Middle frontal gyrus (tissue), 1 donor: ENCODE measurements around the gene SNTN.
"Not testable (repeated sequence)": the region's sequence is repeated elsewhere in the genome, so short reads cannot be mapped to it uniquely, and the experiment has no call there.

Source experiments
- DNase-seq: peaks from one replicate; pipeline ENCODE4 v3.0.0-alpha.2; 2015; ENCODE audit warnings: low spot score; ENCODE audit errors: extremely low spot score

The SNTN gene

GRCh38 chr3:63652066-63652725, at the start of gene SNTN:
Gene SNTN, plus strand, starts transcription at chr3:63652675. Its CDS starts 13 bp downstream, at chr3:63652688.
- no peak for DNase-seq

GRCh38 chr3:63607716-63608115, 44.8 kb upstream of the SNTN start:
- DNase-seq = no peak

- no peak for DNase-seq
Measured at GRCh38 chr3:63609408-63609807, 43.1 kb upstream of the SNTN start.

- no peak for DNase-seq
Measured at GRCh38 chr3:63609834-63610233, 42.6 kb upstream of the SNTN start.

GRCh38 chr3:63611382-63611781, 41.1 kb upstream of the SNTN start:
- no peak for DNase-seq

DNA sequence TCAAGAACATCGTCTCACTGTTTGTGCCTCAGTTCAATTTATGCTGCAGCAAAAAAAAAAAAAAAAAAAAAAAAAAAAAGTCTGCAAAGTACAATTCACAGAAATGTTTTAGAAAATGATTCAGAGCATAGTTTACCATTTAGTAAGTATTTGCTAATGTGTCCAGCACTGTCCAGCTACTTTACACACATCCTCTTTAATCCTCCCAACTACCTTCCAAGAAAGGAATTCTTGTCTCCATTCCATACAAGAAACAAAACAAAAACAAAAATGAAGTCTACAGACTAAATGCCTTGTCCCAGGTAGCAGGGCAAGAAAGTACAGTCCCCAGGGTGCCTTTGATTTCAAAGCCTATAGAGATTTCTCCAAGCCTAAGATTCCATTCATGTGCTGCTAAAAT, 38.9 kb upstream of the SNTN start:
- no peak for DNase-seq

- no peak for DNase-seq
Measured at GRCh38 chr3:63617391-63617790, 35.1 kb upstream of the SNTN start.

- no peak for DNase-seq
Measured at GRCh38 chr3:63624941-63625560, 27.4 kb upstream of the SNTN start.

DNA sequence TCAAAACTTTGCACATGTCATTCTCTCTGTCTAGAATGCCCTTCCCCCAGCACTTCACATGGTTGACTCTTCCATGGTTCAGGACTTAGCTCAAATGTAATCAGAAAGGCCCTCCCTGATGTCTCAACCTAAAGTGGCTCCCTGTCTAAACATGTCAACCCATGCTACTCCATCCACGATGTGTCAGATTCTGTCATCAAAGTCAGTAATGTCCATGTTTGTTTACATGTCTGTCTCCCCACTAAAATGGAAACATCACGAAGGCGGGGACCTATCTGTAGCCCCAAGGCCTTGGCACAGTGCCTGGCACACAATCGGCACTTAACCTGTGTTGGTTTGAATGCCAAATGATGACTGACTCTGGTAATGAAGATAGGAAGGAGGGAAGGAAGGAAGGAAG, 20.8 kb upstream of the SNTN start:
- DNase-seq = no peak

DNA sequence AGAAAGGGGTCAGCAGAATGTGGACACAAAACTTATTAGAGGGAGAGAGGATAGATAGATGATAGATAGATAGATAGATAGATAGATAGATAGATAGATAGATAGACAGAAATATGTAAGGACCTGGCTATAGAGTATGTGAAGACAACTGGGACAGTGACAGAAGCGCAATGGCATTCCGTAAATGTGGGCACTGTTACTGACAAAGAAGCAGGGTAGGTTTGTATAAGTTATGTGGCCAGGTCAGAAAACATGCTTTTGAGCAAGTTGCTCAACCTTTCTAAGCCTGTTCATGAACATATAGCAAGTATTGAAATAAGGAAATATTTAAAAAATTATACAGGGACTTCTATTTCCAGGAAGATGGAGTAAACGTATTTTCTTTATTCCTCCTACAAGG, 17.3 kb upstream of the SNTN start:
- DNase-seq = no peak

- no peak for DNase-seq
Measured at GRCh38 chr3:63639806-63640205, 12.7 kb upstream of the SNTN start.

DNA sequence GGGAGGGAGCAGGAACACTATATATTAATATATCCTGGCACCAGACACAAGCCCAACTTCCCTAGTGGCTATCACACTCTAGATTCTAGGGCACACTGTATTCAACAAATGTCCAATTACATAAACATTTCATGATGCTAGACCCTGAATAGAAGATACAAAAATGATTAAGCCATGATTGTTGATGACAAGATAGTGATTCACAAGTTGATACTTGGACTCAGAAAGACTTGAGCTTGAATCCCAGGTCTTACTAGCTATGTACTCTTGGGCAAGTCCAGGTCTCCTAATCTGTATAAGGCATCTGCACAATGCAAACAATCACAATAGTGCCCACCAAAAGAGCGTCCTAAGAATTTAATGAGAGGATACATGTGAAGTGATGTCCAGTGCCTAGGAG, 10.0 kb upstream of the SNTN start:
- no peak for DNase-seq

- no peak for DNase-seq
Measured at GRCh38 chr3:63644212-63644797, 8.2 kb upstream of the SNTN start.

DNA sequence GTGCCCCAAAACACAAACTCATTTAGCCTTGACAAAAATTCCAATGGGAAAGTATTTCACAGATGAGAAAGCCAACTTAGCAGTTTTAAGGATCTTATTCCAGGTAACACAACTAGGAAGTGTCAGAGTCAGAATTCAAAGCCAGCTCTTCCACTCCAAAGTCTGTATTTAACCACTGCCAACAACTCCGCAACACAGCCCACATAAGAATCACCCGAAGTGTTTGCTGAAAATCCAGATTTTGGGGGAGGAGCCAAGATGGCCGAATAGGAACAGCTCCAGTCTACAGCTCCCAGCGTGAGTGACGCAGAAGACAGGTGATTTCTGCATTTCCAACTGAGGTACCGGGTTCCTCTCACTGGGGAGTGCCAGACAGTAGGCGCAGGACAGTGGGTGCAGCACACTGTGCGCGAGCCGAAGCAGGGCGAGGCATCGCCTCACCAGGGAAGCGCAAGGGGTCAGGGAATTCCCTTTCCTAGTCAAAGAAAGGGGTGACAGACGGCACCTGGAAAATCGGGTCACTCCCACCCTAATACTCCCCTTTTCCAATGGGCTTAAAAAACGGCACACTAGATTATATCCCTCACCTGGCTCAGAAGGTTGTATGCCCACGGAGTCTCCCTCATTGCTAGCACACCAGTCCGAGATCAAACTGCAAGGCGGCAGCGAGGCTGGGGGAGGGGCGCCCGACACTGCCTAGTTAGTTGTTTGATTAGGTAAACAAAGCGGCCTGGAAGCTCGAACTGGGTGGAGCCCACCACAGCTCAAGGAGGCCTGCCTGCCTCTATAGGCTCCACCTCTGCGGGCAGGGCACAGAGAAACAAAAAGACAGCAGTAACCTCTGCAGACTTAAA, 7.3 kb upstream of the SNTN start:
- not testable (repeated sequence) for DNase-seq

DNA sequence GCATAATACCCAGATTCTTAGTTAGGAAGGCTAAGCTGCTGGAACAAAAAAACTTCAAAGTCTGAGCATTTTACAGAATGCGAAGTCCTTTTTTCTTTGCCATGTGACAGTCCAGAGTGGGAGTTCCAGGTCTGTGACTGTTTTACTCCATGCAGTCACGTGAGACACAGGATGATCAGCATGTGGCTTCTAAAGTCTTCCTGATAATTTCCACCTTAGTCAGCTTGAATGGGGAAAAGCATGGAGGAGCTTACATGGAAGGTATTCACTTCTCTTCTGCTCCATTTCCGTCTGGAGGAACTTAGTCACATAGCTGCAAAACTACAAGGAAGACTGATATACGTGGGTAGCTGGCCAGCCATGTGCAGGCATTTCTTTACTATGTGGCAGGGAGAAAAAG, 1.7 kb downstream of the SNTN start:
- no peak for DNase-seq

- no peak for DNase-seq
Measured at GRCh38 chr3:63654931-63655330, 2.5 kb downstream of the SNTN start.

- no peak for DNase-seq
Measured at GRCh38 chr3:63655519-63655918, 3.0 kb downstream of the SNTN start.

- DNase-seq = no peak
Measured at GRCh38 chr3:63656786-63657185, 4.3 kb downstream of the SNTN start.

- no peak for DNase-seq
Measured at GRCh38 chr3:63661242-63661641, 8.8 kb downstream of the SNTN start.

GRCh38 chr3:63662011-63662410, 9.5 kb downstream of the SNTN start:
- no peak for DNase-seq

GRCh38 chr3:63662500-63662899, 10.0 kb downstream of the SNTN start:
- DNase-seq = no peak

DNA sequence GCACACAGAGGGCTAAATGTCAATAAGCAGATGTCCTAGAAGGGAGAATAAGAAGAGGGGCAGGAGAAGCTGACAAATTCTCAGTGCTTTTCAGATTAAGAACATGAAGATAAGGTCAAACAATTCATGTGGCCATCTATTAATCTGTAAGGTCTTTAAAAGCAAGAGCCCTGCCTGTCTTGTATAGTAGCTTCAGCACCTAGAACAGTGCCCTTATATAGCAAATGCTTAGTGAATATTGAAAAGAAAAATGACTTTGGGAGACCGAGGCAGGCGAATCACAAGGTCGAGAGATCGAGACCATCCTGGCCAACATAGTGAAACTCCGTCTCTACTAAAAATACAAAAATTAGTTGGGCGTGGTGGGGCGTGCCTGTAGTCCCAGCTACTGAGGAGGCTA, 18.1 kb downstream of the SNTN start:
- DNase-seq = no peak
